Mucosa of rectum (tissue), 2 donors: ENCODE results near the gene METRN.
A peak's percentile ranks its signal among the peaks of the same experiment; 100 is the strongest.

Experiments
- H3K27ac ChIP-seq, 2 donors: one replicate each; pipeline ENCODE4 v1.7.0; 2013; ENCODE audit warnings: inconsistent platforms in 2 of 2, low read depth in 2 of 2, low read length in 2 of 2
- H3K27me3 ChIP-seq, 2 donors: one replicate each; pipeline ENCODE4 v1.7.0; 2013; ENCODE audit warnings: low read length in 2 of 2; ENCODE audit not compliant: control insufficient read depth in 2 of 2, insufficient read depth in 2 of 2
- H3K36me3 ChIP-seq, 2 donors: one replicate each; pipeline ENCODE4 v1.7.0; 2013; ENCODE audit warnings: low read length in 2 of 2; ENCODE audit not compliant: control insufficient read depth in 2 of 2, insufficient read depth in 2 of 2
- H3K4me1 ChIP-seq, 2 donors: one replicate each; pipeline ENCODE4 v1.7.0; 2013; ENCODE audit warnings: low read length in 2 of 2, mild to moderate bottlenecking in 1 of 2; ENCODE audit not compliant: control insufficient read depth in 2 of 2, insufficient read depth in 2 of 2
- H3K4me3 ChIP-seq, 2 donors: one replicate each; pipeline ENCODE4 v1.7.0; 2013; ENCODE audit warnings: low read length in 2 of 2
- H3K9ac ChIP-seq, 2 donors: one replicate each; pipeline ENCODE4 v1.7.0; 2013; ENCODE audit warnings: low read length in 2 of 2, low read depth in 1 of 2, mild to moderate bottlenecking in 1 of 2
- H3K9me3 ChIP-seq, 2 donors: one replicate each; pipeline ENCODE4 v1.7.0; 2013; ENCODE audit warnings: low read length in 2 of 2; ENCODE audit not compliant: control insufficient read depth in 2 of 2
- donor health status: healthy.
- donor health status: Normal muscosa, but diverticular disease.

The METRN gene

GRCh38 chr16:719815-720446, 5.0 kb downstream of the METRN start:
- Histone ChIP-seq H3K27me3 (peaks cover 7 to 8% of the 10 kb centered on the region in 2 donors), H3K9ac (peak overlapping the region; percentile 66 to 80), H3K4me1 (peaks cover 40 to 45% of the 10 kb centered on the region in 2 donors), H3K9me3 (no peaks in the 10 kb centered on the region), H3K27ac (peak overlapping the region; percentile 87 to 90), H3K36me3 (no peaks in the 10 kb centered on the region), H3K4me3 (peak overlapping the region; percentile 77 to 80)

DNA sequence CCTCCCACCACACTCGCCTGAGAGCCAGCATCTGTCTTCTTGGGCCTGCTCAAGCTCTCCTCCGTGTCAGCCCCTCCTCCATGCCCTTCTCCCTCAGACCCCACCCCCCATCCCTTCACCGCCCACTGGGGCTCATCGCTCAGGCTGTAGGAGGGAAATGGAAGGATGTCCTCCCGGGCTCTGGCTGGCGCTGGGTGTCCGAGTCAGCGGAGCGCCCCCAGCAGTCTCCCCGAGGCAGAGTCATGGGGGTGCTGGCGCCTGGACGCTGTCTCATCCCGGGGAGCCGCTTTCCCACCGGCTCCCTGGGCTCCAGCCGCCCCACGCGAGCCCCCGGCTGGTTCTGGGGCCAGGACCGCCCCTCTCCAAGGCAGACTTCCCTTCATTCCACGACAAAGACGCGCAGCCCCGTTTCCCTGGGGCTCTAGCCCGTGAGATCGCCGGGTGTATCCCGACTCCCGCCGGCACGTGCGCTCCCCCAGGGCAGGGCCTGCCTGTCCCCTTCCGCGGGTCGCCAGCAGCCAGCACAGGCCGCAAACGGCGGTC, 5.6 kb downstream of the METRN start:
- Histone ChIP-seq H3K9ac (peak overlapping the region; percentile 66 to 80), H3K27ac (peak overlapping the region; percentile 87 to 90), H3K27me3 (peaks cover 10 to 11% of the 10 kb centered on the region in 2 donors), H3K9me3 (no peaks in the 10 kb centered on the region), H3K4me3 (peak overlapping the region; percentile 77 to 80), H3K4me1 (peaks cover 40 to 42% of the 10 kb centered on the region in 2 donors), H3K36me3 (no peaks in the 10 kb centered on the region)

DNA sequence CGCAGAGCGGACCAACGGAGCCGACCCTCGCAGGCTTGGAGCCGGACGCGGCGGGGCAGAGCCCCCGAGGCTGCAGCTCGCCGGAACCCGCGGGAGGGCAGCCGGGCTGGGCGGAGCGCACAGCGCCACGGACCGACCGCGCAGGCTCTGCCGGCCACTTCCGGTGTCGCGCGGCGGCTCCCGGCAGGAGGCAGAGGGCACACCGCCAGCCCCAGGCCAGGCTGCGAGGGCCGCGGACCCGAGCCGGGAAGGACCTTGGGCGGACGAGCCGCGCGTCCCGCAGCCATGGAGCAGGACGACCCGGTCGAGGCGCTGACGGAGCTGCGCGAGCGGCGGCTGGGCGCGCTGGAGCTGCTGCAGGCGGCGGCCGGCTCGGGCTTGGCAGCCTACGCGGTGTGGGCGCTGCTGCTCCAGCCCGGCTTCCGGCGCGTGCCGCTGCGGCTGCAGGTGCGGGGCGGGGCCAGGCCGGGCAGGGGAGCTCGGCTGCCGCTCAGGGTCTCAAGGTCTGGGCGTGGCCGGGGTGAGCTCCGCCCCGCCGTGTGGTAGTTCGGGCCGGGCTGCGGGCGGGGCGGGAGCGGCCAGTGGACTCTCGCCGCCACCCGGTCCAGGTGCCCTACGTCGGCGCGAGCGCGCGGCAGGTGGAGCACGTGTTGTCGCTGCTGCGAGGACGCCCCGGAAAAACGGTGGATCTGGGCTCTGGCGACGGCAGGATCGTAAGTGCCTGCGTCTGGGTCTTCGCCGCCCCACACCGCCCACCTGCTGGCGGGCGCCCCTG, 6.3 kb downstream of the METRN start, which contains the start of gene ANTKMT:
TSS of gene ANTKMT (plus strand) at position 157 of the 775 bp plus-strand sequence. CDS start at position 286, 129 bp downstream.
- Histone ChIP-seq H3K27me3 (peaks cover 10 to 15% of the 10 kb centered on the region in 2 donors), H3K4me1 (peaks cover 35 to 41% of the 10 kb centered on the region in 2 donors), H3K27ac (peak within 1 kb of the TSS; percentile 87 to 90), H3K9me3 (no peaks in the 10 kb centered on the region), H3K9ac (peak within 1 kb of the TSS; percentile 66 to 80), H3K36me3 (no peaks in the 10 kb centered on the region), H3K4me3 (peak within 1 kb of the TSS; percentile 77 to 80)

- no peaks in the 10 kb centered on the region for H3K36me3 ChIP-seq
- H3K9me3 ChIP-seq: no peaks in the 10 kb centered on the region
- H3K27me3 ChIP-seq: peaks cover 9 to 16% of the 10 kb centered on the region in 2 donors
- H3K4me1 ChIP-seq: peaks cover 32 to 44% of the 10 kb centered on the region in 2 donors
- no peak overlapping the region for H3K9ac ChIP-seq
- H3K27ac ChIP-seq: peak overlapping the region; percentile 87 to 90
- H3K4me3 ChIP-seq: peak overlapping the region; percentile 50 to 80
These were observed 7.0 kb downstream of the METRN start for GRCh38 chr16:721765-722540.

DNA sequence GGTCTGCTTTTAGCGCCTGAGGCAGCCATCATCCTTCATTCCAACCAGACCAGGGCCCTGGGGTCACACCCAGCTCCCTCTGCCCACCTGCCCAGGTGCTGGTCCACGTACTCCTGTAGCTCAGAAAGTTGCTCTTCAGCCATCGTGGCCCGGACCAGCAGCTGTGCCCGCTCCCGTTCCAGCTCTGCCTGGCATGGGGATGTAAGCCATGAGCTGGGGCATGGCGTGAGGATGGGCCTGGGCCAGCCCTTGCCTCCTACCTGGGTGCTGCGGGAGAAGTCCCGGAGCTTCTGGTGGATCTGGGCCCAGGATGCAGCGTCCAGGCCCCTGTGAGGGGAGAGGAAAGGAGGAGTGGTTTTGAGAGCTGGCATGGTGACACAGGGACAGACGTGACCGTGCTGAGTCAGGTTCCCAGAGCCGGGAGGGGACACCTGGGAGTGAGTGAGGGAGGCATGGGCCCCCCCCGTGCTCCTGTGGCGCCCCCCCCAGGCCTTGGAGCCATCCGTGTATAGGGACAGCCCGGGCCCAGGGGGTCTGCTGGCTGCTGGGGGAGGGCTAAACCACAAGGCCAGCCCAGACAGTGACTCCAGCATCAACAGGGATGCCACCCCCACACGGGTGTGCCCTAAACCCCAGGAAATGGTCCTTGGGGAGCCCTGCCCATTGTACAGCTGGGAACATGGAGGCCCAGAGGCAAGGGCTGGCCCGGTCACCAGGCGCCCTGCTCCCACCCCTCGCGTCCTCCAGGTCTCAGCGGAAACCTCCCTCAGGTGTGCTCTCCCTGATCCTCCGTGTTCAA, 8.1 kb downstream of the METRN start:
- Histone ChIP-seq H3K27ac (no peak overlapping the region), H3K27me3 (peaks cover 9 to 22% of the 10 kb centered on the region in 2 donors), H3K36me3 (no peaks in the 10 kb centered on the region), H3K9ac (no peak overlapping the region), H3K9me3 (no peaks in the 10 kb centered on the region), H3K4me3 (no peak overlapping the region), H3K4me1 (peaks cover 38 to 49% of the 10 kb centered on the region in 2 donors)

GRCh38 chr16:723695-724094, 8.8 kb downstream of the METRN start:
- Histone ChIP-seq H3K36me3 (no peaks in the 10 kb centered on the region), H3K4me3 (no peak overlapping the region), H3K9me3 (no peaks in the 10 kb centered on the region), H3K27me3 (peaks cover 9 to 22% of the 10 kb centered on the region in 2 donors), H3K27ac (no peak overlapping the region), H3K9ac (no peak overlapping the region), H3K4me1 (peaks cover 37 to 46% of the 10 kb centered on the region in 2 donors)

- Histone ChIP-seq H3K9me3 (no peaks in the 10 kb centered on the region), H3K4me3 (no peak overlapping the region), H3K27me3 (peaks cover 9 to 22% of the 10 kb centered on the region in 2 donors), H3K36me3 (no peaks in the 10 kb centered on the region), H3K27ac (no peak overlapping the region), H3K9ac (no peak overlapping the region), H3K4me1 (peaks cover 30 to 39% of the 10 kb centered on the region in 2 donors)
These were observed 9.5 kb downstream of the METRN start for GRCh38 chr16:724188-725040.

DNA sequence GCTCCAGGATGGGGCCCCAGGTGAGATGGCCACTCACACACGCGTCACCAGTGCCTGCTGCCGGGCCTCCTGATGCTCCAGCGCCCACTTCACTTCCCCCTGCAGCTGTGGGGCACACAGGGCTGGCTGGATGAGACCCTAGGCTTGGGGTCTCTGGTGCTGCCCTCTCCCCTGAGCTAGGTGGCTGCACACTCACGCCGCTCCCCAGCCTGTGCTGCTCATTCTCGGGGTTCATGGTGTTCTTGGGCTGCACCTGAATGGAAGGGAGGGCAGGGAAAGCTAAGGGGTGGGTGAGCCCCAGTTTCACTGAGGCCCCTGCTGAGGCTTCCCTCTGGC, 10.1 kb downstream of the METRN start:
- H3K4me1 ChIP-seq: peaks cover 24 to 35% of the 10 kb centered on the region in 2 donors
- no peaks in the 10 kb centered on the region for H3K36me3 ChIP-seq
- H3K9me3 ChIP-seq: no peaks in the 10 kb centered on the region
- H3K9ac ChIP-seq: no peak overlapping the region
- no peak overlapping the region for H3K4me3 ChIP-seq
- no peak overlapping the region for H3K27ac ChIP-seq
- H3K27me3 ChIP-seq: peaks cover 9 to 22% of the 10 kb centered on the region in 2 donors
